ENCODE data around the gene SENP8. TPM values are rescaled to one million over a fixed set of nuclear protein-coding genes. Genes with fewer than 3 reads are reported as not detected.

Gene SENP8
- total RNA-seq, 1 donor from 2014 or later = 1.8 TPM

DNA sequence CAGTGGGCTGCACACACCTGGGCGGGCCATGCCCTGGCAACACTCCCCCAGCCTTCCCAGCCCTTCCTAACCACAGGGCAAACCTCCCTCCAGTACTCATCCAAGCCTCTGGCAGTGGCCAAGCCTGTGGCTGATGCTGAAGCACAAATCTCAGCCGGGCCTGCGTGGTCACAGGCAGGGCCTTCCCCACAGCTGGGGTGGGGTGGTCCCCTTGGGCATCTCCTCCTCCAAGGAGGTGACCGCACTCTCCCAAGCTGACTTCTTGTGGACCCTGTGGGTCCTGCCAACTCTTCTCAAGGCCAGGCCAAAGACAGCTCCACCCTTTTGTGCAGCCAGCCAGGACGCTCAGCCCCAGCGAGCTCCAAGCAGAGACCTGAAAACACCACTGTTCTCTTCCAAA, 58.0 kb downstream of the SENP8 start:
- ATAC-seq = no peak

GRCh38 chr15:72176743-72177142, 58.5 kb downstream of the SENP8 start:
- ATAC-seq = no peak

DNA sequence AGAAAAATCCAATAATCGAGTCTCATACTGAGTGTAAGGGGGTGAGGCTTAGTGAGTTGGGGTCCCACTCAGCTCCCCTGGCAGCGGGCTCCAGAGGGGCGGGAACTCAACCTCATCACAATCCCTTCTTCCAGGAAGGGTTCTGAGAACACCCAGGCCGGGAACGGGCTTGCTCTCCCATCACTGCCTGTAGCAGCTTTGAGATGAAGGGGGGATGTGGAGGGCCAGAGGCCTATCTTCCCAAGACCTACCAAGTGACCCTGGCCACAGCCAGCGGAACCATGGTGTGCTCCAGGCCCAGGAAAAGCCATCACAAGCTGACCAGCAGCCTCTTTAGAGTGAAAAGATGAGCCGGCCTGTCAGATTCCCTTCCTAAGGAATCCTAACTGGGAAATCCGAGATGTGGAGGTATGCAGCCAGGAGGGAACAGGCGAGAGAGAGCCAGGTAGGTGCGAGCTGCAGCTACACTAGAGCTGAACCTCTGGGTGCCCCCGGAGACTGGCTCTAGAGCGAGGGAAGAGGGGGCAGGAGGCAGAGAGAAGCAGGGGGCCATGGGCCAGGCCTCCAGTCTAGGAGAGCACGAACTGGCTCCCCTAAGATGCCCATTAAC, 60.9 kb downstream of the SENP8 start:
- no peak for ATAC-seq

DNA sequence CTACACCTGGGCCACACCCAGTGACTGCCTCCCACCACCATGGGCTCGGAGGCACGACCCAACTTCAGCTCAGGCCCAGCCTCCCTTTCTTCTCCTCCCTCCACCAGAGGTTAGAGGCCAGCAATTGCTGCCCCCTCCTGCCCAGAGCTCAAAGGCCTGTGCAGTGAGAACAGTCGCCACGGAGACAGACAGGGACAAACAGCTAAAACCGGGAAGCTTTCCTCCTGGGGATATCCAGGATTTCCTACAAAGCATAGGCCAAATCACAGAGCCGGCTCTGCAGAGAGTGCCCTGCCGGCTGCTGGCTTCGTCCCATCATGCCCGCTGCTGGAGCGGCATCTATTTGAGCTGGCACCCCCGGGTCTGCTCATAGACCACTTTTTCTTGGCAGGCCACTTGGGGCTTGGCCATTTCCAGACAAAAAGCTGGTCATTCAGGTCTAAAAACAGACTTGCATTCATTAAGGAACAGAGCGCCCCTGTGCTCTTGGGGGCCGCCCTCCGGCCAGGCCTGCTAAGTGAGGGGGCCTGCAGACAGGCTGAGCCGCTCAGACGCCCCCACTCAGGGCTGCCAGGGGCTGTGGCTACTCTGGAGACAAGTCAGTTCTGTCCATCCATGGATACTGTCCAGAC, 61.9 kb downstream of the SENP8 start:
- ATAC-seq = peak; percentile 7

DNA sequence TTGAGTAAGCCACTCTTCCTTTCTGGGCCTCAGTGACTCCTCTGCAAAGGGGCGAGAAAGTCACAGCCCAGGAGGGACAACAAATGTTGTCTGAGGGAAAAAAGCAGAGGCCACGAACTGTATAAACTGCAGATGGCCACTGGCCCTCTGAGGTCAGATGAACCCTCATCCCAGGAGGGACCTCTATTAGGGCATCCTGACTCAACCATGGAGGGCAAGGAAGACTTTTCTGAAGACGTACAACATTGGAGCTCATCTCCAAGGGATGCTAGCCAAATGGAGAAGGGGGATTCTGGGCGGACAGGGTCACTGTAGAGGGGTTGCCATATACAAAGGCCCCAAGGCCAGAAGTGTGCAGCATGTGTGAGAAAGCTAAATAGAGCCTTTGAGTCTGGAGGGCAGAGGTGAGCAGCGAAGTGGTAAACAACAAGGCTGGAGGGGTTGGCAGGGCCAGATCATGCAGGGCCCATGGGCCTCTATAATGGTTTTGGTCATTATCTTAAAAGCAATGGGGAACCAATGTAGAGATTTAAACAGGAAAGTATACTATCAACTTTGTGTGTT, 62.6 kb downstream of the SENP8 start:
- no peak for ATAC-seq

DNA sequence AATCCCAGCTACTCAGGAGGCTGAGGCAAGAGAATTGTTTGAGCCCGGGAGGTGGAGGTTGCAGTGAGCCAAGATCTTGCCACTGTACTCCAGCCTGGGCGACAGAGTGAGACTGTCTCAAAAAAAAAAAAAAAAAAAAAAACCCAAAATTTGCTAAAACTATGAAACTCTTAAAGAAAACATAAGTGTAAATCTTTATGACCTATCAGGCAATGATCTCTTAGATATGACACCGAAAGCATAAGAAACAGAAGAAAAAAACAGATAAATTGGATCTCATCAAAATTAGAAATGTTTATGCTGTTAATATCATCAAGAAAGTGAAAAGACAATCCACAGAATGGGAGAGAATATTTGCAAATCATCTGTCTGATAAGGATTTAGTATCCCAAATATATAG, 64.0 kb downstream of the SENP8 start:
- no peak for ATAC-seq

- no peak for ATAC-seq
Measured at GRCh38 chr15:72182673-72183072, 64.5 kb downstream of the SENP8 start.

DNA sequence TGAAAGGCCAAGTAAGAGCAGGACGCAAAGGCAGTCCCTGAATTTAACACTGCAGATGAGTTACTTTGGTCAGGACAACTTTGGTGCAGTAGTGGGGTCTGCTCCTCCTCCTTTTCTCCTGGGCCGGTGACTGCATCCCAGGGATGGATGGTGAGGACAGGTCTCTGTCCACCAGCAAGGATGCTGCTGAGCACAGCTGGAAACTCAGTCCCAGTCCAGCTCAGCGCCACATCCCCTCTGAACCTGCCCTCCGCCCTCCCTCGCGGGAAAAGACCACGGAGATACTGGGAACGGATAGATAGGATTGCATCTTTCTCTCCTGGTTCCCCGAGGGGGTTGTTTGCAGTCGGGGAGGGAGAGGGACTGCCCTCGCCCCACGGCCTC, 65.6 kb downstream of the SENP8 start:
- ATAC-seq = no peak

DNA sequence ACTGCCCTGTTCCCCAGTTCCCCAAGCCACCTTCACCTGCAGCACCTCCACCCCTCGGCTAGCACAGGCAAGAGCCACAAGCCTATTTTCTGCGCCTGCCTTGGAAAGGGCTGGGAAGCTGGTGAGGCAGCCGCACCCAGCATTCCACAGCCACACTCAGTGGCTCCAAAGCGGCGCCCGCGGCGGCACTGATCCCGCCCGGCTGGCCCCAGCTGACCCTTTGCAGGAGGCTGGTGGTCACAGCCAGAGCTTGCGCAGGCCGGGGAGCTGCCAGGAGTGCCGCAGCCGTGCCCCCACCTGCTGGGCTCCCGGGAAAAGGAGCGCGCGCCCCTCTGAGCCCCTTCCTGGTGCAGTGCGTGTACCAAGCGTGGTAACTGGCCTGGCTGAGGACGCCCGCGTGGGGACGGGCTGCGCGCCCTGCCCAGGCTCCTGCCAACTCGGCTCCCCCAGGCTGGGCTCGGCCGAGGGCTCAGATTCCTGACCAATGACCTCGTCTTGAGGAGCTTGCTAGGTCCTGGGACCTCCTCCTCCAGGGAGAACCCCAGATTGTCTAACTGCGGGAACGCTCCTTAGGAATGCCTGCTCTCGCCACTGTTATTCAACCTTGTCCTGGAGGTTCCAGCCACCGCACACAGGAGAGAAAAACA, 66.1 kb downstream of the SENP8 start:
- peak; percentile 79 for ATAC-seq

DNA sequence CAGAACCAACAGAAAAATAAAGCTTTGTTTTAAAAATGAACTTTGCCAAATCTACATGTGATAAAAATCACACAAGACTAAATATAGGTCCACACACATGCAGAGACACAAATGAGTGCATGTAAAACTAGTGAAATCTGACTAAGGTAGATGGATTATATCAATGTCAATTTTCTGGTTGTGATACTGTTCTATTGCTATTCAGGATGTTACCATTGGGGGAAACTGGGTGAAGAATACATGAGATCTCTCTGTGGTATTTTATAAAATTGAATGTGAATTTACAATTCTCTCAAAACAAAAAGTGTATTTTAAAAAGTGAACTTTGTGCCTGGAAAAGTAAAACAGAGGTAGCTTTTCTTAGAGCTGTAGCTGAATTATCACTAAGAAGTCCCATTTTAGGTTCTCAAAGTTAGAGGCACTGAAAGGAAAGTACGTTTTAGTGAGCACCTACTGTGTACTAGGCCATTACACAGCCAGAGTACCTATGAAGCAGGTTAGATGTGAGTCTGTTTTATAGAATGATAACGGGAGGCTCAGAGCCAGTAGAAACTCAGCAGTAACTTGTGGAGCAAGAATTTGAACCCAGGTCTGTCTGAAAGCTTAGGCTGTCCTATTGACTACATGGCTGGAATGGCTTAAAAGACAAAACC, 71.2 kb downstream of the SENP8 start:
- ATAC-seq = no peak

DNA sequence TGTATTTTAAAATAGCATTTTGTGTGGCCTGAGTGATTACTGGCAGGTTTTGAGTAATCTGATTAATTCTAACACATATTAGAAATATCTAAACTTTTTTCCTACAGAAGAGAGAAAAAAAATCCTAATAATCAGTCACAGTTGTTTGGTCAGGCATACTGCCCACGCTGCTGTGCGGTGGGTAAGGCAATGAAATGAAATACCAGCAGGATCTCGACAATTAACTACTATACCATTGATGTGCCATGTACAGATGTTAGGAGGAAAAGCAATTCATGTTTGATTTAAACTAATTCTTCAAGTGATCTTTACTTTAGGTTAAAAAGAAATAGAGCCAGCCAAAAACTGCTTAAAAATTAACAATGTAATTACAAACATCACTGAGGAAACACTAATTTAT, 74.2 kb downstream of the SENP8 start:
- no peak for ATAC-seq

Other genes with a start within 250 kb of the SENP8 start
- gene MYO9A, start 253 bp upstream of the SENP8 start, total RNA-seq = 23.1 TPM
- 4.0 TPM for gene GRAMD2A, start 79.4 kb downstream of the SENP8 start, total RNA-seq
- 1,103 TPM for gene PKM, start 112.8 kb downstream of the SENP8 start, total RNA-seq
- 32.6 TPM for gene PARP6, start 154.2 kb downstream of the SENP8 start, total RNA-seq
- not detected for gene CELF6, start 201.8 kb downstream of the SENP8 start, total RNA-seq

Data from esophagus mucosa (tissue), 1 donor.